HG03354 (cell line): ENCODE results near the gene CNOT8.
"Not testable (repeated sequence)": the region's sequence is repeated elsewhere in the genome, so short reads cannot be mapped to it uniquely, and the experiment has no call there.

ENCODE experiments used
- ATAC-seq: cut with Tn5 transposase; IDR thresholded peaks from one replicate; pipeline ENCODE4 v1.9.1; 2021; ENCODE audit warnings: mild to moderate bottlenecking; ENCODE audit not compliant: unreplicated experiment, poor library complexity, severe bottlenecking

Gene CNOT8

DNA sequence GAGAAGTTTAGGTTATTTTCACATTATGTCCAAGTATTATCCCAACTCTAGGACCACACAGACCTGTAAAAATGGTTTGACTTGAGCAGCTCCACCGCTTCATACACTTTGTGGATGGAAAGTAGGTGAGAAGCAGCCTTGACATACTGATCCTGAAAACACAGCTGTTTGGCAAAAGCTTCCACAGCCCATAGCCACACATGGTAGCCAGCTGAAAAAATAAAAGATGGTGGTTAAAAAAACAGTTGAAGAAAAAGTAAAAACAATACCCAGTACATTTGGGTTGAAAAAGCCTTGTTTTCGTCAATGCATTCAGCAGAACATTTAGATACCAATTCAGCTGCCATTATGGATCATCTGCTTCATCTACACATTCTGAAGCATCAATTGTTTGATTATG lies 42.8 kb downstream of the CNOT8 start:
- no peak for ATAC-seq

DNA sequence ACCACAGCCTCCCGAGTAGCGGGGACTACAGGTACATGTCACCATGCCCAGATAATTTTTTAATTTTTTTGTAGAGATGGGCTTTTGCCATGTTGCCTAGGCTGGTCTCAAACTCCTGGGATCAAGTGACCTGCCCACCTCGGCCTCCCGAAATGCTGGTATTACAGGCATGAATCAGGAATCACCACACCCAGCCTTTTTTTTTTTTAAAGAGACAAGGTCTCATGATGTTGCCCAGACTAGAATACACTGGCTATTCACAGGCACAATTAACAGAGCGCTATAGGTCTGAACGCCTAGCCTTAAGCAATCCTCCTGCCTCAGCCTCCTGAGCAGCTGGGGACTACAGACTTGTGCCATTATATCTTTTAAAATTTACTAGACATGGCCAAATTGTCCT lies 43.5 kb downstream of the CNOT8 start:
- ATAC-seq, result no peak

DNA sequence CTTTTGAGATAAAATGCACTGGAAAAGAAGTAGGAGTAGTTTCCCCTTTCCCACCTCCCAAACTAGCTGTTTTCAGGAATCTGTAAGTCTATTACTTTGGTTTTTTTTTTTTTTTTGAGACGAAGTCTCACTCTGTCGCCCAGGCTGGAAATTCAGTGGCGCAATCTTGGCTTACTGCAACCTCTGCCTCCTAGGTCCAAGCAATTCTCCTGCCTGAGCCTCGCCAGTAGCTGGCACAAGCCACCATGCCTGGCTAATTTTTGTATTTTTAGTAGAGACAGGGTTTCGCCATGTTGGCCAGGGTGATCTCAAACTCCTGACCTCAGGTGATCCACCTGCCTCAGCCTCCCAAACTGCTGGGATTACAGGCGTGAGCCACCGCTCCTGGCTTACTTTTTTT lies 47.2 kb downstream of the CNOT8 start:
- ATAC-seq, result not testable (repeated sequence)

DNA sequence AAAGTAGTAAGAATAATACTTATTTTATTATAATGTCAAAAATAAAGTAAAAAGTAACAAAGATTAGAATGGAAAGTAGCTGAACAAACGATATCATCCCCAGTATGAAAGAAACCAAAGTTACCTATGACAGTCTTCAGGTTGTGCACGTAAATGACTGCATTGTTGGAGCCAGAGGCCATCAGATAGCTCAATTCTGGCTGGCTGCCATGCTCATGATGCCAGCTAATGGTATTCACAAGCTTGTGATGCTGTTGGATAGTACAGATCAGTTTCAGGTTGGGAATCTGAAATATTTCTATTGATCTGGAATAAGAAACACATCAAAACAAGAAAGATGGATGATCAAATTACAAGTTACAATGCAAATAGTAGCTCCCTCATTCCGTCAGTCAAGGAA lies 58.4 kb downstream of the CNOT8 start:
- ATAC-seq, result no peak

DNA sequence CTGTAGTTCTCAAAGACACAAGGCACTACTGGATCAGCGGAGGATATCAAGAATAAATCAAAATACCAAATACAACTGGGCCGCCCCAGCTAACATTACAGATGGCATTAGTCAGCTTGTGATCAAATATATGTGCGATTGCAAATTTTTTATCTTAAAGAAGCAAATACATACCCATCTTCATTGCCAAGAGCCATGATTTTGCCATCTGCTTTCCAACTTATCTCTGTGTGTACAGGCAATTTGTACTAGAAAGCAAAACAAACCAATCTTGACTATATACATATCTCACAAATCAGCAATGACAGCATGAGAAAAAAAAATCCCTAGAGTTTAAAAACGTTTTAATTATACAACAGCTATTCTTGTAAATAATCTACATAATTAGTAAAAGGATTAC lies 59.3 kb downstream of the CNOT8 start:
- no peak for ATAC-seq

DNA sequence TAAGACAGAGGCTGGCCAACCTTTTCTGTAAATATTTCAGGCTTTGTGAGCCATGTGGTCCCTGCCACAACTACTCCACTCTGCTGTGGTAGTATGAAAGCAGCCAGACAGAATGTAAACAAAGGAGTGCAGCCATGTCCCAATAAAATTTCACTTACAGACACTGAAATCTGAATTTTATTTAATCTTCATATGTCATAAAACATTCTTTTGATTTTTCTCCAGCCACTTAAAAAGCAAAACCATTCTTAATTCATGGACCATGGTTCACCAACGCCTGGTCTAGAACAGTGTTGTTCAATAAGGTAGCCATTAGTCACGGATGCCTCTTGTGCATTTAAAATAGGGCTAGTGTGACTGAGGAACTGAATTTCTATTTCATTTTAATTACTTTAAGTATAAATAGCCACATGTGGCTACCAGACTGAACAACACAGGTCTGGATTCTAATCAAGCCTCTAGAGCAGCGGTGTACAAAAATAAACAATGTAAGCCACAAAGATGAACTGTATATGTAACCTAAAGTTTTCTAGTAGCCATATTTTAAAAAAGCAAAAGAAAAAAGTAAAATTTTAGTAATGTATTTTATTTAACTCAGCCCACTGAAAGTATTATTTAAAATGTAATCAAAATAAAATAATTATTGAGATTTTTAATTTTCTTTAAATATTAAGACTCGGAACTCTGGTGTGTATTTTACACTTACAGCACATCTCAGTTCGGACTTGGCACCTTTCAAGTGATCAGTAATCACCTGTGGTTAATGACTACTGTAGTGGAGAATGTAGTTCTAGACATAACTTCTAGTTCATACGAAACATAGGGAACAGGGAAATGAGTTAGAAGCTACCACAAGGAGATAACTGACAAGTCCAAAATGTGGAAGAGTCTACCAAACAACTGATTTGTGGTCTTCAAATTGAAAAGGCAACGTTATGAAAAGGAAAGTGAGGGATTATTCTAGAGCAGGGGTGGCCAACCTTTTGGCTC lies 65.3 kb downstream of the CNOT8 start:
- no peak for ATAC-seq
